ENCODE results near the gene TRIP4. TPM values are rescaled to one million over a fixed set of nuclear protein-coding genes. Genes with fewer than 3 reads are reported as not detected.
"Not testable (repeated sequence)": the region's sequence is repeated elsewhere in the genome, so short reads cannot be mapped to it uniquely, and the experiment has no call there.

The TRIP4 gene
- total and polyA plus RNA-seq, 7 experiments from 2014 or later = 16.5 to 31.5 (median 26.4) TPM

DNA sequence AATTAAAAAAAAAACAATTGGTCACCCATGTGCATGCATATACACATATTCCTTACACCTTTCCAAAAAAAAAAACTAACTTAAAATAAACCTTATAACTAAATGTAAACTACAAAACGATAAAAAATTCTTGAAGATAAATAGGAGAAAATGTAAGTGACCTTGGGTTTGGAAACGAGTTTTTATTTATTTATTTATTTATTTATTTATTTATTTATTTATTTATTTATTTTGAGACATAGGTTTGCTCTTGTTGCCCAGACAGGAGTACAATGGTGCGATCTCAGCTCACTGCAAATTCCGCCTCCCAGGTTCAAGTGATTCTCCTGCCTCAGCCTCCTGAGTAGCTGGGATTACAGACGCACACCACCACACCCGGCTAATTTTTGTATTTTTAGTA is 41.4 kb upstream of the TRIP4 start:
- H3K36me3 ChIP-seq (ENCODE audit: control insufficient read depth in 2 of 3, insufficient read depth in 3 of 3, low read length in 3 of 3) = peaks cover 0 to 12% (median 0%) of the 10 kb centered on the region in 3 experiments
- H3K27me3 ChIP-seq (ENCODE audit: control insufficient read depth in 2 of 2, insufficient read depth in 2 of 2, low read length in 2 of 2); H3K9me3 ChIP-seq (ENCODE audit: control insufficient read depth in 2 of 3, low read length in 3 of 3); H3K4me3 ChIP-seq (ENCODE audit: low read length); H3K27ac Mint-ChIP-seq; POLR2A ChIA-PET; ATAC-seq; CTCF ChIA-PET; H3K9me3 Mint-ChIP-seq; intact Hi-C loops (cut with micrococcal nuclease); H3K4me1 ChIP-seq (ENCODE audit: control insufficient read depth in 2 of 2, insufficient read depth in 2 of 2, low read length in 2 of 2); H3K4me3 Mint-ChIP-seq; H3K27me3 Mint-ChIP-seq; H3K27ac ChIP-seq (ENCODE audit: low read depth, low read length); DNase-seq: not testable (repeated sequence)
- peaks cover 4 to 43% (median 12%) of the 10 kb centered on the region in 5 donors for H3K36me3 Mint-ChIP-seq
- H3K4me1 Mint-ChIP-seq = peaks cover 12 to 40% (median 33%) of the 10 kb centered on the region in 7 donors

GRCh38 chr15:64348455-64348854 is 39.2 kb upstream of the TRIP4 start:
- Histone ChIP-seq H3K4me1 (ENCODE audit: control insufficient read depth in 2 of 2, insufficient read depth in 2 of 2, low read length in 2 of 2) (no peaks in the 10 kb centered on the region), H3K4me3 (ENCODE audit: low read length) (no peak overlapping the region), H3K36me3 (ENCODE audit: control insufficient read depth in 2 of 3, insufficient read depth in 3 of 3, low read length in 3 of 3) (peaks cover 0 to 4% (median 0%) of the 10 kb centered on the region in 3 experiments), H3K27me3 (ENCODE audit: control insufficient read depth in 2 of 2, insufficient read depth in 2 of 2, low read length in 2 of 2) (no peaks in the 10 kb centered on the region), H3K9me3 (ENCODE audit: control insufficient read depth in 2 of 3, low read length in 3 of 3) (no peaks in the 10 kb centered on the region), H3K27ac (ENCODE audit: low read depth, low read length) (no peak overlapping the region)
- ChIA-PET CTCF (no interaction called here), POLR2A (interaction anchor here (0.7 kb wide), 1 partner anchor 167 kb away, joined by 5 read pairs; no protein-coding TSS in a partner anchor)
- Mint-ChIP-seq H3K4me3 (no peak overlapping the region), H3K27me3 (no peaks in the 10 kb centered on the region), H3K9me3 (no peaks in the 10 kb centered on the region), H3K36me3 (peaks cover 4 to 29% (median 5%) of the 10 kb centered on the region in 5 donors), H3K4me1 (peaks cover 12 to 34% (median 27%) of the 10 kb centered on the region in 7 donors), H3K27ac (no peak overlapping the region)
- ATAC-seq = no peak
- intact Hi-C loops (cut with micrococcal nuclease) = no loop called here
- DNase-seq = no peak

DNA sequence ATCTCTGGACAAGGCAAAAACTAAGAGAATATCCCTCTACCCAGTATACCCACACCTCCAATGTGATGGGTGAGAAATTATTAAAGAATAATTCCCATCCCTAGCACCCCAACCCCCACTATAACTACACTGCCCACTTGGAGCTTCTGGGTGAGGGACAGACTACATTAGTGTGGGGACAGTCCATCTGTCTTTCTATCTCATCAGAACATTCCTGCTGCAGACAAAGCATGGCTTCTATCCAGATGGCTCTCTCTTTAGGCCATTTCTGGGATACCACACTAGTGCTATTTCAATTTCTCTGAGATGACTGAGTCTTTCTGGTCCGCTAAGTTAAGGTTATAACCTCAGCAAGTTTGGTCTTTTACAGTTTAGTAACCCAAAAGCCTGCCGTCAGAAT is 38.3 kb upstream of the TRIP4 start:
- no peak overlapping the region for H3K27ac Mint-ChIP-seq
- no peak for ATAC-seq
- intact Hi-C loops (cut with micrococcal nuclease) = no loop called here
- Histone ChIP-seq H3K4me1 (ENCODE audit: control insufficient read depth in 2 of 2, insufficient read depth in 2 of 2, low read length in 2 of 2) (peaks cover 0 to 2% of the 10 kb centered on the region in 2 donors), H3K27me3 (ENCODE audit: control insufficient read depth in 2 of 2, insufficient read depth in 2 of 2, low read length in 2 of 2) (no peaks in the 10 kb centered on the region), H3K9me3 (ENCODE audit: control insufficient read depth in 2 of 3, low read length in 3 of 3) (no peaks in the 10 kb centered on the region), H3K27ac (ENCODE audit: low read depth, low read length) (no peak overlapping the region), H3K36me3 (ENCODE audit: control insufficient read depth in 2 of 3, insufficient read depth in 3 of 3, low read length in 3 of 3) (peaks cover 0 to 4% (median 0%) of the 10 kb centered on the region in 3 experiments), H3K4me3 (ENCODE audit: low read length) (no peak overlapping the region)
- H3K4me1 Mint-ChIP-seq = peaks cover 11 to 30% (median 25%) of the 10 kb centered on the region in 7 donors
- H3K36me3 Mint-ChIP-seq = peaks cover 3 to 28% (median 5%) of the 10 kb centered on the region in 5 donors
- H3K4me3 Mint-ChIP-seq = no peak overlapping the region
- CTCF ChIA-PET = interaction anchor here (0.8 kb wide), 1 partner anchor 383 kb away, joined by 4 read pairs; no protein-coding TSS in a partner anchor
- no peak for DNase-seq
- no peaks in the 10 kb centered on the region for H3K27me3 Mint-ChIP-seq
- H3K9me3 Mint-ChIP-seq = no peaks in the 10 kb centered on the region
- POLR2A ChIA-PET = interaction anchor here (1.0 kb wide), 1 partner anchor 12 kb away, joined by 3 read pairs; no protein-coding TSS in a partner anchor

GRCh38 chr15:64351265-64351664 is 36.4 kb upstream of the TRIP4 start:
- no peak for ATAC-seq
- H3K27me3 Mint-ChIP-seq = no peaks in the 10 kb centered on the region
- no peak overlapping the region for H3K4me3 Mint-ChIP-seq
- Histone ChIP-seq H3K9me3 (ENCODE audit: control insufficient read depth in 2 of 3, low read length in 3 of 3) (no peaks in the 10 kb centered on the region), H3K27ac (ENCODE audit: low read depth, low read length) (no peak overlapping the region), H3K4me1 (ENCODE audit: control insufficient read depth in 2 of 2, insufficient read depth in 2 of 2, low read length in 2 of 2) (peaks cover 9 to 10% of the 10 kb centered on the region in 2 donors), H3K4me3 (ENCODE audit: low read length) (no peak overlapping the region), H3K27me3 (ENCODE audit: control insufficient read depth in 2 of 2, insufficient read depth in 2 of 2, low read length in 2 of 2) (no peaks in the 10 kb centered on the region), H3K36me3 (ENCODE audit: control insufficient read depth in 2 of 3, insufficient read depth in 3 of 3, low read length in 3 of 3) (peaks cover 0 to 12% (median 0%) of the 10 kb centered on the region in 3 experiments)
- POLR2A ChIA-PET = interaction anchor here (1.0 kb wide), 1 partner anchor 12 kb away, joined by 3 read pairs; no protein-coding TSS in a partner anchor
- DNase-seq = no peak
- intact Hi-C loops (cut with micrococcal nuclease) = no loop called here
- peaks cover 3 to 24% (median 5%) of the 10 kb centered on the region in 5 donors for H3K36me3 Mint-ChIP-seq
- no peaks in the 10 kb centered on the region for H3K9me3 Mint-ChIP-seq
- CTCF ChIA-PET = interaction anchor here (0.6 to 1.2 kb wide), 3 partner anchors 16 to 559 kb away, joined by 3 to 4 read pairs (median 3); no protein-coding TSS in a partner anchor
- no peak overlapping the region for H3K27ac Mint-ChIP-seq
- H3K4me1 Mint-ChIP-seq = peaks cover 15 to 30% (median 24%) of the 10 kb centered on the region in 7 donors

DNA sequence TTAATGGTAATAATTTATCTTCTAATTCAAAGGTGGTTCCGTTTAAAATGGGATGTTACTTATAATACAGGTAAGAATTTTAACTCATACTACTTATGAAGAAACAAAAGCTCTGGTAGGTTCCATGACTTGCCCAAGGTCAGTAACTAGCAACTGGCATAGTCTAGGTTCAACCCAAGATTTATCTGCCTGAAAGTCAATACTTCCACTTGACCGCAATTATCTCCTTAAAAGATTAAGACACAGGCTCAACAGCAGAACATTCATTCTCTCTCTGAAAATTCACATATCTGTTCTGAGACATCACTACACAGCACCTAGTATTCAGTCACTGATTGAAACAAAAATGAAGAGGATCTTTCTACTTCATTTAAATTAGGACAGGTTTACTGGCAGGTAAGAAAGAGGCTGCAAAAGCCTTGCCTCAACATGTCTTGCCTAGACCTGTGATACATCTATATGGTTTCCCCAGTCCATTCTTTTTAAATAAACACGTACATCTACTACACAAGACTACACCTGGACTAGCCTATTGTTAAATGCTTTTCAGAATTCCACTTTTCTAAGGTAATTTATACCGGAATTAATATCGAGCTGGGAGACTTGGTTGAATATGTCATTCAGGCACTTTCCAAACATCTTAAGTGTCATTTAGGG is 32.8 kb upstream of the TRIP4 start:
- peak overlapping the region; percentile 90 to 97 (median 92) for H3K4me3 Mint-ChIP-seq
- Histone ChIP-seq H3K27me3 (ENCODE audit: control insufficient read depth in 2 of 2, insufficient read depth in 2 of 2, low read length in 2 of 2) (no peaks in the 10 kb centered on the region), H3K27ac (ENCODE audit: low read depth, low read length) (peak overlapping the region; percentile 73), H3K4me1 (ENCODE audit: control insufficient read depth in 2 of 2, insufficient read depth in 2 of 2, low read length in 2 of 2) (peaks cover 9 to 10% of the 10 kb centered on the region in 2 donors), H3K36me3 (ENCODE audit: control insufficient read depth in 2 of 3, insufficient read depth in 3 of 3, low read length in 3 of 3) (peaks cover 0 to 8% (median 0%) of the 10 kb centered on the region in 3 experiments), H3K4me3 (ENCODE audit: low read length) (peak overlapping the region; percentile 90), H3K9me3 (ENCODE audit: control insufficient read depth in 2 of 3, low read length in 3 of 3) (no peaks in the 10 kb centered on the region)
- ChIA-PET POLR2A (interaction anchor here (1.6 kb wide), 1 partner anchor 33 kb away, joined by 12 read pairs; the partner anchor contains the start of gene TRIP4), CTCF (interaction anchor here (1.2 kb wide), 1 partner anchor 297 kb away, joined by 3 read pairs; no protein-coding TSS in a partner anchor)
- H3K36me3 Mint-ChIP-seq = no peaks in the 10 kb centered on the region
- DNase-seq (no peak), ATAC-seq (no peak)
- H3K27ac Mint-ChIP-seq = peak overlapping the region; percentile 65 to 93 (median 92)
- no peaks in the 10 kb centered on the region for H3K9me3 Mint-ChIP-seq
- no peaks in the 10 kb centered on the region for H3K27me3 Mint-ChIP-seq
- intact Hi-C loops (cut with micrococcal nuclease) = no loop called here
- peaks cover 14 to 24% (median 20%) of the 10 kb centered on the region in 7 donors for H3K4me1 Mint-ChIP-seq

- H3K4me3 ChIP-seq (ENCODE audit: low read length) = peak overlapping the region; percentile 90
- H3K4me3 Mint-ChIP-seq = peak overlapping the region; percentile 90 to 97 (median 92)
- CTCF ChIA-PET = interaction anchor here (1.2 kb wide), 1 partner anchor 296 kb away, joined by 3 read pairs; no protein-coding TSS in a partner anchor
- intact Hi-C loops (cut with micrococcal nuclease) = no loop called here
- peaks cover 0 to 8% (median 0%) of the 10 kb centered on the region in 3 experiments for H3K36me3 ChIP-seq (ENCODE audit: control insufficient read depth in 2 of 3, insufficient read depth in 3 of 3, low read length in 3 of 3)
- ATAC-seq = peak; percentile 23
- H3K9me3 Mint-ChIP-seq = no peaks in the 10 kb centered on the region
- no peaks in the 10 kb centered on the region for H3K9me3 ChIP-seq (ENCODE audit: control insufficient read depth in 2 of 3, low read length in 3 of 3)
- H3K27me3 ChIP-seq (ENCODE audit: control insufficient read depth in 2 of 2, insufficient read depth in 2 of 2, low read length in 2 of 2) = no peaks in the 10 kb centered on the region
- H3K27me3 Mint-ChIP-seq = no peaks in the 10 kb centered on the region
- peak overlapping the region; percentile 78 to 93 (median 92) for H3K27ac Mint-ChIP-seq
- DNase-seq = peak in 7 of 9 donors; percentile 3 to 64 (median 15)
- H3K4me1 ChIP-seq (ENCODE audit: control insufficient read depth in 2 of 2, insufficient read depth in 2 of 2, low read length in 2 of 2) = peaks cover 9 to 10% of the 10 kb centered on the region in 2 donors
- H3K27ac ChIP-seq (ENCODE audit: low read depth, low read length) = peak overlapping the region; percentile 73
- H3K4me1 Mint-ChIP-seq = peaks cover 14 to 24% (median 20%) of the 10 kb centered on the region in 7 donors
- no peaks in the 10 kb centered on the region for H3K36me3 Mint-ChIP-seq
- POLR2A ChIA-PET = interaction anchor here (0.6 to 1.6 kb wide), 3 partner anchors 31 to 101 kb away, joined by 3 to 12 read pairs (median 3); partner anchors contain the start of gene TRIP4
Observed at GRCh38 chr15:64355348-64355943, 32.2 kb upstream of the TRIP4 start.
